IMR-90 (cell line): ENCODE data around the gene FRY. TPM values are rescaled to one million over a fixed set of nuclear protein-coding genes. Genes with fewer than 3 reads are reported as not detected.

Experiments
- ATAC-seq: fragments of 200-7000 bp; cut with Tn5 transposase; 2 replicates; pipeline ENCODE4 v1.9.1; 2020; ENCODE audit warnings: low read depth, mild to moderate bottlenecking, moderate library complexity
- BruUV-seq: library from RNA; stranded (reverse); fragments of 400-500 nt; replicated peaks from 2 replicates; lab custom pipeline; 2021; lab: Mats Ljungman, UMichigan
- CTCF ChIA-PET: fragments of 300-600 bp; formaldehyde crosslinking; extraction: SDS; loops from one replicate; lab custom pipeline; 2021; ENCODE audit warnings: antibody characterized with exemption; lab: Yijun Ruan, JAX
- POLR2A ChIA-PET: fragments of 300-600 bp; sonication (Branson Sonifier 250); formaldehyde crosslinking; loops from one replicate; lab custom pipeline; 2022; ENCODE audit warnings: antibody characterized with exemption; ENCODE audit not compliant: unreplicated experiment; lab: Charles Lee
- DNase-seq: peaks from one replicate; pipeline ENCODE4 v3.0.0; 2013
- H2AFZ ChIP-seq: replicated peaks from 2 replicates; pipeline ENCODE3; 2013; ENCODE audit warnings: low read length, mild to moderate bottlenecking; ENCODE audit not compliant: poor library complexity
- H2AK5ac ChIP-seq: 2 replicates; pipeline ENCODE4 v1.6.1; 2013; ENCODE audit warnings: low read depth, low read length, inconsistent platforms
- H2AK9ac ChIP-seq: replicated peaks from 2 replicates; pipeline ENCODE3; 2013; ENCODE audit warnings: mild to moderate bottlenecking, low read depth, low read length, moderate library complexity; ENCODE audit not compliant: poor library complexity
- H2BK120ac ChIP-seq: 2 replicates; pipeline ENCODE4 v1.6.1; 2013; ENCODE audit warnings: low read depth, low read length, inconsistent platforms
- H2BK15ac ChIP-seq: 3 replicates; pipeline ENCODE4 v1.6.1; 2013; ENCODE audit warnings: low read depth, low read length, inconsistent platforms
- H2BK20ac ChIP-seq: 2 replicates; pipeline ENCODE4 v1.6.1; 2013; ENCODE audit warnings: low read depth, mild to moderate bottlenecking, inconsistent platforms, low read length, moderate library complexity
- H2BK5ac ChIP-seq: 2 replicates; pipeline ENCODE4 v1.6.1; 2013; ENCODE audit warnings: mild to moderate bottlenecking, low read depth, low read length, inconsistent platforms; ENCODE audit not compliant: poor library complexity, severe bottlenecking
- H3K14ac ChIP-seq: replicated peaks from 2 replicates; pipeline ENCODE4 v1.6.1; 2013; ENCODE audit warnings: low read depth, low read length, inconsistent platforms
- H3K18ac ChIP-seq: 2 replicates; pipeline ENCODE4 v1.6.1; 2013; ENCODE audit warnings: low read depth, low read length, control low read depth
- H3K23ac ChIP-seq: 2 replicates; pipeline ENCODE4 v1.6.1; 2013; ENCODE audit warnings: low read depth, low read length, inconsistent platforms
- H3K27ac ChIP-seq: 2 replicates; pipeline ENCODE4 v1.5.1; 2013; ENCODE audit warnings: mild to moderate bottlenecking, control low read depth, low read length; ENCODE audit not compliant: insufficient read depth
- H3K27me3 ChIP-seq: 2 replicates; pipeline ENCODE4 v1.6.1; 2013; ENCODE audit warnings: low read length; ENCODE audit not compliant: control insufficient read depth, insufficient read depth
- H3K36me3 ChIP-seq: 2 replicates; pipeline ENCODE4 v1.6.1; 2013; ENCODE audit warnings: low read length, mixed read lengths; ENCODE audit not compliant: control insufficient read depth, insufficient read depth
- H3K4ac ChIP-seq: 2 replicates; pipeline ENCODE4 v1.6.1; 2013; ENCODE audit warnings: low read depth, low read length, inconsistent platforms
- H3K4me1 ChIP-seq: 2 replicates; pipeline ENCODE4 v1.6.1; 2013; ENCODE audit warnings: low read length, mixed read lengths; ENCODE audit not compliant: control insufficient read depth, insufficient read depth
- H3K4me2 ChIP-seq: 2 replicates; pipeline ENCODE4 v1.6.1; 2013; ENCODE audit warnings: low read depth, mild to moderate bottlenecking, control low read depth, low read length, moderate library complexity
- H3K4me3 ChIP-seq: 2 replicates; pipeline ENCODE4 v1.5.1; 2013; ENCODE audit warnings: low read depth, mild to moderate bottlenecking, control low read depth, low read length, moderate library complexity; ENCODE audit not compliant: insufficient read depth
- H3K56ac ChIP-seq: 2 replicates; pipeline ENCODE4 v1.6.1; 2013; ENCODE audit warnings: low read length, inconsistent platforms; ENCODE audit not compliant: insufficient read depth; ENCODE audit errors: extremely low read depth
- H3K79me1 ChIP-seq, 2 experiments: 2 replicates each; pipeline ENCODE4 v1.6.1; 2013; ENCODE audit warnings: low read length in 2 of 2, inconsistent platforms in 1 of 2, low read depth in 1 of 2
- H3K9ac ChIP-seq: 2 replicates; pipeline ENCODE4 v1.6.1; 2013; ENCODE audit warnings: low read depth, low read length, control low read depth
- H3K9me1 ChIP-seq: 2 replicates; pipeline ENCODE4 v1.6.1; 2013; ENCODE audit warnings: low read length, inconsistent platforms; ENCODE audit not compliant: insufficient read depth
- H3K9me3 ChIP-seq: 2 replicates; pipeline ENCODE4 v1.6.1; 2013; ENCODE audit warnings: low read length; ENCODE audit not compliant: control insufficient read depth, insufficient read depth
- H4K20me1 ChIP-seq: 2 replicates; pipeline ENCODE4 v1.6.1; 2013; ENCODE audit warnings: low read length, inconsistent platforms; ENCODE audit not compliant: insufficient read depth
- H4K5ac ChIP-seq: 2 replicates; pipeline ENCODE4 v1.6.1; 2013; ENCODE audit warnings: mild to moderate bottlenecking, low read depth, low read length, control low read depth
- H4K8ac ChIP-seq, 2 experiments: 2 replicates each; pipeline ENCODE4 v1.6.1; 2013; ENCODE audit warnings: low read depth in 2 of 2, low read length in 2 of 2, control low read depth in 1 of 2, inconsistent platforms in 1 of 2
- H4K91ac ChIP-seq: 2 replicates; pipeline ENCODE4 v1.6.1; 2013; ENCODE audit warnings: low read depth, low read length, inconsistent platforms; ENCODE audit not compliant: insufficient read depth
- MXI1 ChIP-seq: IDR thresholded peaks from 2 replicates; pipeline ENCODE4 v1.6.1; 2012; ENCODE audit warnings: low read depth, mild to moderate bottlenecking, low read length, moderate library complexity, borderline replicate concordance
- RCOR1 ChIP-seq: IDR thresholded peaks from 2 replicates; pipeline ENCODE4 v1.6.1; 2012; ENCODE audit warnings: mild to moderate bottlenecking, low read length, improper control_type of control experiment; ENCODE audit not compliant: insufficient replicate concordance
- SMC3 ChIP-seq: fragments of 150-350 bp; IDR thresholded peaks from 2 replicates; pipeline ENCODE4 v1.6.1; 2016; ENCODE audit warnings: low read depth, mild to moderate bottlenecking, antibody characterized with exemption, low read length, moderate library complexity
- WGBS, 2 experiments: methylation state at CpG; one replicate each; pipeline versions ENCODE4 v1.1.5 to v1.1.7; 2013; ENCODE audit warnings: missing lambda C conversion rate in 2 of 2; ENCODE audit not compliant: insufficient read length in 1 of 2; ENCODE audit errors: extremely low coverage in 2 of 2; 5-methylcytosine and 5-hydroxymethylcytosine counted together
- dilution Hi-C: fragments of 300-500 bp; cut with HindIII; formaldehyde crosslinking; loops from one replicate; pipeline ENCODE4 v1.14.3; 2018; ENCODE audit warnings: low sequenced_read_pairs; ENCODE audit not compliant: unreplicated experiment
- in situ Hi-C: fragments of 300-500 bp; cut with MboI; formaldehyde crosslinking; loops from 3 replicates; pipeline ENCODE4 v1.14.3; 2019; ENCODE audit warnings: low sequenced_read_pairs, inconsistent platforms, mixed read lengths
- intact Hi-C: fragments of 100-400 bp; cut with micrococcal nuclease; formaldehyde crosslinking; loops from 2 replicates; pipeline ENCODE4 v1.10.0; 2022
- polyA plus RNA-seq, 3 experiments: library from polyadenylated mRNA; depleted of rRNA; stranded (reverse); fragments of >200 nt; gene quantifications; 2 replicates each; pipeline ENCODE4 v1.2.3, GENCODE V29; 2012; ENCODE audit warnings: low replicate concordance in 1 of 3
- total RNA-seq: library from RNA; depleted of rRNA; stranded (reverse); fragments of >200 nt; gene quantifications from 2 replicates; pipeline ENCODE4 v1.2.3, GENCODE V29; 2012

Gene FRY
- total and polyA plus RNA-seq, 2 of the 4 experiments (the other 2 are of a cell fraction): 3.0 to 4.8 TPM

GRCh38 chr13:32009362-32009761 is 22.2 kb upstream of the FRY start:
- TF ChIP-seq RCOR1 (no peak), MXI1 (no peak), SMC3 (no peak)
- H4K20me1 ChIP-seq: no peaks in the 10 kb centered on the region
- POLR2A ChIA-PET: no interaction called here
- in situ Hi-C loops: no loop called here
- no peaks in the 10 kb centered on the region for H3K79me1 ChIP-seq
- no peak overlapping the region for H3K23ac ChIP-seq
- H3K56ac ChIP-seq: no peak overlapping the region
- no peak overlapping the region for H3K4me3 ChIP-seq
- H3K14ac ChIP-seq: no peak overlapping the region
- no peak overlapping the region for H4K8ac ChIP-seq
- dilution Hi-C loops: no loop called here
- CTCF ChIA-PET: interaction anchor here (0.7 to 1.0 kb wide), 2 partner anchors 99 to 1799 kb away, joined by 3 read pairs; no protein-coding TSS in a partner anchor
- H4K5ac ChIP-seq: no peak overlapping the region
- no peak overlapping the region for H2BK15ac ChIP-seq
- no peak overlapping the region for H2AK9ac ChIP-seq
- no peak overlapping the region for H3K27ac ChIP-seq
- H3K4me1 ChIP-seq: no peaks in the 10 kb centered on the region
- H3K4me2 ChIP-seq: no peak overlapping the region
- no peak overlapping the region for H3K9ac ChIP-seq
- H3K9me3 ChIP-seq: no peaks in the 10 kb centered on the region
- no peak overlapping the region for H3K4ac ChIP-seq
- H2BK20ac ChIP-seq: no peak overlapping the region
- WGBS, 2 experiments: 40% methylated on average over 1 of the region's 5 CpGs; no CpG with 5 or more reads in 1 of the 2 experiments
- no peak overlapping the region for H3K18ac ChIP-seq
- H2AK5ac ChIP-seq: no peak overlapping the region
- intact Hi-C loops: no loop called here
- H4K91ac ChIP-seq: no peak overlapping the region
- DNase-seq (no peak), ATAC-seq (no peak)
- H3K9me1 ChIP-seq: no peaks in the 10 kb centered on the region
- H2BK5ac ChIP-seq: no peak overlapping the region
- H2BK120ac ChIP-seq: no peak overlapping the region
- H3K36me3 ChIP-seq: no peaks in the 10 kb centered on the region
- no peak overlapping the region for H2AFZ ChIP-seq
- no peaks in the 10 kb centered on the region for H3K27me3 ChIP-seq
- no TSS peak for BruUV-seq
